GM12878 (cell line): Measurements from ENCODE around the gene GALNT11. TPM values are rescaled to one million over a fixed set of nuclear protein-coding genes. Genes with fewer than 3 reads are reported as not detected.

Source experiments
- ATAC-seq: fragments of 200-7000 bp; cut with Tn5 transposase; 3 replicates; pipeline ENCODE4 v1.9.1; 2020; ENCODE audit warnings: mild to moderate bottlenecking, moderate library complexity
- BruUV-seq: library from RNA; stranded (reverse); fragments of 400-500 nt; replicated peaks from 2 replicates; lab custom pipeline; 2021; lab: Mats Ljungman, UMichigan
- CTCF ChIA-PET: fragments of 300-600 bp; sonication (Branson Sonifier 250); formaldehyde crosslinking; extraction: SDS; loops from one replicate; lab custom pipeline; 2021; ENCODE audit warnings: inconsistent platforms; lab: Yijun Ruan, JAX
- POLR2A ChIA-PET: fragments of 350-600 bp; formaldehyde crosslinking; extraction: SDS; loops from one replicate; lab custom pipeline; 2021; ENCODE audit warnings: inconsistent platforms; lab: Charles Lee
- RAD21 ChIA-PET: fragments of 300-600 bp; sonication (Branson Sonifier 250); formaldehyde crosslinking; loops from one replicate; lab custom pipeline; 2023; ENCODE audit warnings: antibody characterized with exemption; ENCODE audit not compliant: unreplicated experiment; lab: Charles Lee
- SMC1A ChIA-PET: fragments of 300-600 bp; sonication (Branson Sonifier 250); formaldehyde crosslinking; loops from one replicate; lab custom pipeline; 2023; ENCODE audit not compliant: unreplicated experiment, uncharacterized antibody; lab: Charles Lee
- DNase-seq: peaks from one replicate; pipeline ENCODE4 v3.0.0-alpha.2; 2011; ENCODE audit warnings: low read depth, low spot score
- FAIRE-seq: peaks from 3 replicates; lab custom pipeline; 2011; peaks lifted over from hg19 to GRCh38; lab: Jason Lieb, UNC
- H2AFZ ChIP-seq: 2 replicates; pipeline ENCODE4 v1.6.0; 2011; ENCODE audit warnings: low read depth, low read length, control low read depth; ENCODE audit not compliant: control insufficient read depth
- H3K27ac ChIP-seq: 2 replicates; pipeline ENCODE4 v1.5.1; 2011; ENCODE audit warnings: control low read depth; ENCODE audit not compliant: control insufficient read depth, insufficient read depth
- H3K27me3 ChIP-seq, 2 experiments: replicated peaks in 1 of 2; 2 replicates each; pipeline versions ENCODE4 v1.6.0 to v1.6.1; 2011; ENCODE audit warnings: low read length in 1 of 2; ENCODE audit not compliant: control insufficient read depth in 2 of 2, insufficient read depth in 2 of 2
- H3K36me3 ChIP-seq, 2 experiments: 2 replicates each; pipeline ENCODE4 v1.5.1; 2011; ENCODE audit warnings: low read length in 1 of 2; ENCODE audit not compliant: control insufficient read depth in 2 of 2, insufficient read depth in 2 of 2
- H3K4me1 ChIP-seq: 2 replicates; pipeline ENCODE4 v1.6.1; 2011; ENCODE audit warnings: mild to moderate bottlenecking, low read length, moderate library complexity, mixed read lengths; ENCODE audit not compliant: control insufficient read depth, insufficient read depth
- H3K4me2 ChIP-seq: 2 replicates; pipeline ENCODE4 v1.6.0; 2011; ENCODE audit warnings: control low read depth; ENCODE audit not compliant: control insufficient read depth, insufficient read depth
- H3K4me3 ChIP-seq: fragments of 200-600 bp; sonication (generic); 2 replicates; pipeline ENCODE4 v1.5.1; 2016
- H3K79me2 ChIP-seq: 2 replicates; pipeline ENCODE4 v1.6.0; 2011; ENCODE audit warnings: low read length; ENCODE audit not compliant: control insufficient read depth, insufficient read depth
- H3K9ac ChIP-seq: 2 replicates; pipeline ENCODE4 v1.8.0; 2011; ENCODE audit warnings: low read length, control low read depth, mixed read lengths; ENCODE audit not compliant: control insufficient read depth, insufficient read depth
- H3K9me3 ChIP-seq: replicated peaks from 3 replicates; pipeline ENCODE4 v1.5.1; 2011; ENCODE audit warnings: mild to moderate bottlenecking, low read length; ENCODE audit not compliant: control insufficient read depth, insufficient read depth
- H4K20me1 ChIP-seq: 2 replicates; pipeline ENCODE4 v1.6.0; 2011; ENCODE audit not compliant: control insufficient read depth, insufficient read depth
- CBX3 ChIP-seq: fragments of 200-600 bp; sonication (generic); IDR thresholded peaks from 2 replicates; pipeline ENCODE4 v1.6.1; 2016; ENCODE audit warnings: low read depth, borderline replicate concordance
- CEBPB ChIP-seq, 2 experiments: fragments of 150-350 bp in 1 of 2; IDR thresholded peaks; 2 replicates each; pipeline ENCODE4 v1.6.1; 2012 to 2014; ENCODE audit warnings: low read depth in 2 of 2, low read length in 2 of 2, borderline replicate concordance in 1 of 2, inconsistent platforms in 1 of 2
- CREM ChIP-seq: IDR thresholded peaks from 2 replicates; pipeline ENCODE4 v1.6.1; 2014; ENCODE audit warnings: antibody characterized with exemption, low read depth
- NFIC ChIP-seq: IDR thresholded peaks from 2 replicates; pipeline ENCODE4 v1.6.1; 2012; ENCODE audit warnings: low read depth, mild to moderate bottlenecking, inconsistent platforms, low read length, moderate library complexity
- RCOR1 ChIP-seq: conservative IDR thresholded peaks from 2 replicates; pipeline ENCODE4 v1.6.1; 2012; ENCODE audit warnings: low read depth, low read length, improper control_type of control experiment
- SKIL ChIP-seq: fragments of 450-650 bp; IDR thresholded peaks from 2 replicates; pipeline ENCODE4 v1.6.1; 2017; ENCODE audit warnings: mild to moderate bottlenecking, low read depth, inconsistent platforms; ENCODE audit not compliant: poor library complexity, severe bottlenecking
- SMC3 ChIP-seq: IDR thresholded peaks from 2 replicates; pipeline ENCODE4 v1.6.1; 2011; ENCODE audit warnings: low read length, improper control_type of control experiment, borderline replicate concordance
- TAF1 ChIP-seq: IDR thresholded peaks from 2 replicates; pipeline ENCODE4 v1.6.1; 2011; ENCODE audit warnings: mild to moderate bottlenecking, low read depth, low read length, borderline replicate concordance
- TCF7 ChIP-seq: IDR thresholded peaks from 2 replicates; pipeline ENCODE4 v1.6.1; 2014; ENCODE audit warnings: antibody characterized with exemption, borderline replicate concordance
- WGBS: methylation state at CpG from one replicate; pipeline ENCODE4 v1.1.6; 2016; ENCODE audit warnings: low lambda C conversion rate; ENCODE audit not compliant: insufficient replicate concordance, insufficient coverage; ENCODE audit errors: missing lambda C conversion rate; 5-methylcytosine and 5-hydroxymethylcytosine counted together
- in situ Hi-C: fragments of 300-500 bp; cut with MboI; formaldehyde crosslinking; loops from 9 replicates; pipeline ENCODE4 v1.14.3; 2018; ENCODE audit warnings: mixed read lengths
- intact Hi-C: fragments of 100-400 bp; cut with micrococcal nuclease; formaldehyde crosslinking; loops from one replicate; pipeline ENCODE4 v1.14.2; 2022; ENCODE audit not compliant: unreplicated experiment
- polyA plus RNA-seq, 11 experiments: library from polyadenylated mRNA; depleted of rRNA in 4 of 11; unstranded in 6 of 11; stranded (reverse) in 5 of 11; fragments of >200 nt; fragmentation: Nextera tagmentation in 4 of 11; fragmentation: Illumina TruSeq in 1 of 11; extraction: Ambion mirVana in 4 of 11; extraction: Trizol in 1 of 11; gene quantifications; 1 replicate in 1 of 11; 2 replicates in 10 of 11; pipeline versions ENCODE4 v1.2.1 to v1.2.3, GENCODE V29; 2011 to 2016; ENCODE audit warnings: inconsistent platforms in 2 of 11, missing spikeins in 2 of 11, low read depth in 1 of 11
- total RNA-seq, 4 experiments: library from RNA; depleted of rRNA in 3 of 4; stranded (reverse); fragments of >200 nt in 3 of 4; fragmentation: Illumina TruSeq in 1 of 4; extraction: Trizol in 1 of 4; gene quantifications; 2 replicates each; pipeline versions ENCODE4 v1.2.1 to v1.2.3, GENCODE V29; 2013 to 2021
- TF ChIP-seq, protein P1 (sequence below): IDR thresholded peaks from 2 replicates; pipeline ENCODE4 v1.6.1; 2012; ENCODE audit warnings: mild to moderate bottlenecking, low read depth, low read length
- TF ChIP-seq, protein P2 (sequence below): fragments of 450-650 bp; IDR thresholded peaks from 2 replicates; pipeline ENCODE4 v1.6.1; 2016; ENCODE audit warnings: mild to moderate bottlenecking

The GALNT11 gene
- total and polyA plus RNA-seq, 10 of the 15 experiments (the other 5 are each of a cell fraction or from before 2014, with no cell fraction given): 2.0 to 9.5 (median 6.4) TPM

DNA sequence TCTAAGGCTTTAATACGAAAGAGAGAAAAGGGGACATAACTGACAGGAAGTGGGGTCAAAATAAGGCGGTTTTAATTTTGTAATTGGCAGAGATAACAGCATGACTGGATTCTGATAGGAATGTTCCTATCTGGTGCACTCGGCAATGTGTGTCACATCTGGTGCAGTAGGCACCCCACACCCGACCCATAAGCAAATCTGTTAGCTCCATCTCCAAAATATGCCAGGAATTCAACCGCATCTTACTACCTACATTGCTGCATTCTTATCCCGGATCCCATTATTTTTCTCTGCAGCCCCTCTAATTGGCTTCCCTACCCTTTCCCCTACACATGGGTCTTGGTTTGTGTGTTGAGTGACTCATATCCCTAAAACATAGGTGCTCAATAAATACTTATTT lies 19.1 kb upstream of the GALNT11 start:
- in situ Hi-C loops (no loop called here), intact Hi-C loops (no loop called here)
- DNase-seq (no peak), ATAC-seq (no peak), FAIRE-seq (no peak)
- Histone ChIP-seq H3K27me3 (no peaks in the 10 kb centered on the region; a peak in 1 of 4 replicates), H3K79me2 (no peaks in the 10 kb centered on the region), H3K27ac (no peak overlapping the region), H3K4me1 (no peaks in the 10 kb centered on the region), H3K36me3 (no peaks in the 10 kb centered on the region), H4K20me1 (no peaks in the 10 kb centered on the region), H3K9me3 (no peaks in the 10 kb centered on the region), H2AFZ (no peak overlapping the region), H3K4me3 (no peak overlapping the region), H3K4me2 (no peak overlapping the region), H3K9ac (no peak overlapping the region)
- POLR2A ChIA-PET: no interaction called here
- WGBS: 48% methylated on average over 6 of the region's 6 CpGs
- SMC1A ChIA-PET: no interaction called here
- TF ChIP-seq CBX3 (no peak), CREM (no peak)
- no TSS peak for BruUV-seq
- CTCF ChIA-PET: no interaction called here
- RAD21 ChIA-PET: no interaction called here

DNA sequence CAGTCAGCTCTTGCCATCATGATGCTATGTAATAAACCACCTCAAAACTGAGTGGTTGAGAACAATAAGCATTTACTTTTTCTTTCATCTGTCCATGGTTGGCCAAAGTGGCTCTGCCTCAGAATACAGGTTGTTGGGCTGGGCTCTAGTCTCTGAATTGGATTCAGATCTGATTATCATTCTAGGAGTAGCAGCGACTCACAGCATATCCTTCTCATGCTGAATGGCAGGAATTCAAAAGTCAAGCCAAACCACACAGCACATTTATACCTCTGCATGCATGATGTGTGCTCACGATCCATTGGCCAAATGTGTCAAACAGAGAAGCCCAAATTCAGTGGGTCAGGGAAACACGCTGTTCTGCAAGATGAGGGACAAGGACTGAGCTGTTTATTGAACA lies 13.6 kb upstream of the GALNT11 start:
- DNase-seq: no peak
- FAIRE-seq: no peak
- ChIA-PET POLR2A (no interaction called here), SMC1A (no interaction called here), CTCF (no interaction called here), RAD21 (no interaction called here)
- intact Hi-C loops (no loop called here), in situ Hi-C loops (no loop called here)
- WGBS: 17% methylated on average over 3 of the region's 3 CpGs
- H2AFZ ChIP-seq: no peak overlapping the region
- H3K79me2 ChIP-seq: no peaks in the 10 kb centered on the region
- H3K9me3 ChIP-seq: no peaks in the 10 kb centered on the region
- no peak overlapping the region for H3K4me3 ChIP-seq
- BruUV-seq: no TSS peak
- no peak overlapping the region for H3K27ac ChIP-seq
- no peaks in the 10 kb centered on the region for H3K36me3 ChIP-seq
- H3K27me3 ChIP-seq: no peaks in the 10 kb centered on the region; a peak in 1 of 4 replicates
- no peaks in the 10 kb centered on the region for H3K4me1 ChIP-seq
- ATAC-seq: no peak
- no peak overlapping the region for H3K4me2 ChIP-seq
- H4K20me1 ChIP-seq: no peaks in the 10 kb centered on the region
- H3K9ac ChIP-seq: no peak overlapping the region
- TF ChIP-seq SMC3 (no peak), SKIL (no peak), TCF7 (no peak), NFIC (no peak), TAF1 (no peak), CEBPB (IDR thresholded peaks at IDR 0.05; ENCODE audit: borderline replicate concordance in 1 of 2, low read depth in 2 of 2, low read length in 2 of 2) (no peak), RCOR1 (no peak)
- TF ChIP-seq, protein P1, sequence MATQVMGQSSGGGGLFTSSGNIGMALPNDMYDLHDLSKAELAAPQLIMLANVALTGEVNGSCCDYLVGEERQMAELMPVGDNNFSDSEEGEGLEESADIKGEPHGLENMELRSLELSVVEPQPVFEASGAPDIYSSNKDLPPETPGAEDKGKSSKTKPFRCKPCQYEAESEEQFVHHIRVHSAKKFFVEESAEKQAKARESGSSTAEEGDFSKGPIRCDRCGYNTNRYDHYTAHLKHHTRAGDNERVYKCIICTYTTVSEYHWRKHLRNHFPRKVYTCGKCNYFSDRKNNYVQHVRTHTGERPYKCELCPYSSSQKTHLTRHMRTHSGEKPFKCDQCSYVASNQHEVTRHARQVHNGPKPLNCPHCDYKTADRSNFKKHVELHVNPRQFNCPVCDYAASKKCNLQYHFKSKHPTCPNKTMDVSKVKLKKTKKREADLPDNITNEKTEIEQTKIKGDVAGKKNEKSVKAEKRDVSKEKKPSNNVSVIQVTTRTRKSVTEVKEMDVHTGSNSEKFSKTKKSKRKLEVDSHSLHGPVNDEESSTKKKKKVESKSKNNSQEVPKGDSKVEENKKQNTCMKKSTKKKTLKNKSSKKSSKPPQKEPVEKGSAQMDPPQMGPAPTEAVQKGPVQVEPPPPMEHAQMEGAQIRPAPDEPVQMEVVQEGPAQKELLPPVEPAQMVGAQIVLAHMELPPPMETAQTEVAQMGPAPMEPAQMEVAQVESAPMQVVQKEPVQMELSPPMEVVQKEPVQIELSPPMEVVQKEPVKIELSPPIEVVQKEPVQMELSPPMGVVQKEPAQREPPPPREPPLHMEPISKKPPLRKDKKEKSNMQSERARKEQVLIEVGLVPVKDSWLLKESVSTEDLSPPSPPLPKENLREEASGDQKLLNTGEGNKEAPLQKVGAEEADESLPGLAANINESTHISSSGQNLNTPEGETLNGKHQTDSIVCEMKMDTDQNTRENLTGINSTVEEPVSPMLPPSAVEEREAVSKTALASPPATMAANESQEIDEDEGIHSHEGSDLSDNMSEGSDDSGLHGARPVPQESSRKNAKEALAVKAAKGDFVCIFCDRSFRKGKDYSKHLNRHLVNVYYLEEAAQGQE: no peak
- TF ChIP-seq, protein P2, sequence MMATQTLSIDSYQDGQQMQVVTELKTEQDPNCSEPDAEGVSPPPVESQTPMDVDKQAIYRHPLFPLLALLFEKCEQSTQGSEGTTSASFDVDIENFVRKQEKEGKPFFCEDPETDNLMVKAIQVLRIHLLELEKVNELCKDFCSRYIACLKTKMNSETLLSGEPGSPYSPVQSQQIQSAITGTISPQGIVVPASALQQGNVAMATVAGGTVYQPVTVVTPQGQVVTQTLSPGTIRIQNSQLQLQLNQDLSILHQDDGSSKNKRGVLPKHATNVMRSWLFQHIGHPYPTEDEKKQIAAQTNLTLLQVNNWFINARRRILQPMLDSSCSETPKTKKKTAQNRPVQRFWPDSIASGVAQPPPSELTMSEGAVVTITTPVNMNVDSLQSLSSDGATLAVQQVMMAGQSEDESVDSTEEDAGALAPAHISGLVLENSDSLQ: no peak
